PC-3 (cell line): ENCODE data around the gene PSMA5. TPM values are rescaled to one million over a fixed set of nuclear protein-coding genes. Genes with fewer than 3 reads are reported as not detected.

Experiments used
- ATAC-seq: fragments of 200-7000 bp; cut with Tn5 transposase; 2 replicates; pipeline ENCODE4 v1.9.1; 2020; ENCODE audit warnings: mild to moderate bottlenecking, moderate library complexity
- BruUV-seq: library from RNA; stranded (reverse); fragments of 400-500 nt; replicated peaks from 2 replicates; lab custom pipeline; 2021; lab: Mats Ljungman, UMichigan
- CTCF ChIA-PET: fragments of 300-600 bp; sonication (Branson Sonifier 250); formaldehyde crosslinking; loops from one replicate; lab custom pipeline; 2022; ENCODE audit warnings: antibody characterized with exemption; lab: Charles Lee
- POLR2A ChIA-PET: fragments of 300-600 bp; sonication (Branson Sonifier 250); formaldehyde crosslinking; loops from one replicate; lab custom pipeline; 2022; ENCODE audit warnings: antibody characterized with exemption; ENCODE audit not compliant: unreplicated experiment; lab: Charles Lee
- DNase-seq: peaks from one replicate; pipeline ENCODE4 v3.0.0-alpha.2; 2015
- H2AFZ ChIP-seq: fragments of 300-600 bp; sonication (generic); 2 replicates; pipeline ENCODE4 v1.6.0; 2016; ENCODE audit warnings: antibody characterized with exemption, low read length
- H3F3A ChIP-seq: fragments of 300-600 bp; sonication (generic); one replicate; pipeline ENCODE4 v1.6.0; 2017; ENCODE audit warnings: antibody characterized with exemption, low read length, control low read depth, mild to moderate bottlenecking; ENCODE audit not compliant: unreplicated experiment
- H3K27ac ChIP-seq: fragments of 300-600 bp; sonication (generic); 2 replicates; pipeline ENCODE4 v1.5.1; 2016; ENCODE audit warnings: mild to moderate bottlenecking, low read length
- H3K27me3 ChIP-seq: fragments of 300-600 bp; sonication (generic); 2 replicates; pipeline ENCODE4 v1.6.1; 2016; ENCODE audit warnings: low read length, mixed read lengths
- H3K36me3 ChIP-seq: fragments of 300-600 bp; sonication (generic); 2 replicates; pipeline ENCODE4 v1.6.1; 2016; ENCODE audit warnings: low read depth, mixed run types, low read length, mixed read lengths
- H3K4me1 ChIP-seq: fragments of 300-600 bp; sonication (generic); 2 replicates; pipeline ENCODE4 v1.5.1; 2016; ENCODE audit warnings: low read length; ENCODE audit not compliant: insufficient read depth
- H3K4me2 ChIP-seq: fragments of 300-600 bp; sonication (generic); 2 replicates; pipeline ENCODE4 v1.6.0; 2016; ENCODE audit warnings: low read length
- H3K4me3 ChIP-seq: fragments of 300-600 bp; sonication (generic); 2 replicates; pipeline ENCODE4 v1.5.1; 2016; ENCODE audit warnings: mild to moderate bottlenecking, low read length, mixed read lengths
- H3K79me2 ChIP-seq: fragments of 300-600 bp; sonication (generic); 2 replicates; pipeline ENCODE4 v1.6.1; 2017; ENCODE audit warnings: low read length, mixed read lengths
- H3K9ac ChIP-seq: fragments of 300-600 bp; sonication (generic); 2 replicates; pipeline ENCODE4 v1.6.0; 2016; ENCODE audit warnings: mild to moderate bottlenecking, low read length
- H3K9me2 ChIP-seq: fragments of 300-600 bp; sonication (generic); replicated peaks from 2 replicates; pipeline ENCODE4 v1.6.1; 2016; ENCODE audit warnings: mixed run types, low read length, mixed read lengths
- H3K9me3 ChIP-seq: fragments of 300-600 bp; sonication (generic); 2 replicates; pipeline ENCODE4 v1.6.1; 2016; ENCODE audit warnings: low read length, mixed read lengths
- H4K20me1 ChIP-seq: fragments of 300-600 bp; sonication (generic); 2 replicates; pipeline ENCODE4 v1.6.1; 2016; ENCODE audit warnings: low read length, mixed read lengths
- CTCF ChIP-seq: fragments of 300-600 bp; sonication (generic); conservative IDR thresholded peaks from 2 replicates; pipeline ENCODE4 v1.5.1; 2017; ENCODE audit warnings: antibody characterized with exemption, low read depth, mild to moderate bottlenecking, low read length
- EZH2 ChIP-seq: fragments of 300-600 bp; sonication (generic); IDR thresholded peaks from one replicate; pipeline ENCODE4 v1.6.1; 2017; ENCODE audit warnings: antibody characterized with exemption, mild to moderate bottlenecking, low read length; ENCODE audit not compliant: unreplicated experiment
- EZH2phosphoT487 ChIP-seq: fragments of 300-600 bp; sonication (generic); IDR thresholded peaks from 2 replicates; pipeline ENCODE4 v1.6.1; 2018; ENCODE audit warnings: mild to moderate bottlenecking, antibody characterized with exemption, low read length, borderline replicate concordance
- intact Hi-C: fragments of 100-400 bp; cut with micrococcal nuclease; formaldehyde crosslinking; loops from 2 replicates; pipeline ENCODE4 v1.9.0; 2023
- total RNA-seq: library from RNA; depleted of rRNA; stranded (reverse); fragments of >200 nt; gene quantifications from 2 replicates; pipeline ENCODE4 v1.2.3, GENCODE V29; 2014

PSMA5 gene
- total RNA-seq, 1 experiment from 2014 or later, result 86.9 TPM

GRCh38 chr1:109396871-109397580, 29.2 kb downstream of the PSMA5 start:
- Histone ChIP-seq H3K4me1 (peaks cover 38% of the 10 kb centered on the region), H3K36me3 (peaks cover 8% of the 10 kb centered on the region; the same call in 1 of the 2 replicates), H3K27ac (no peak overlapping the region), H3K79me2 (peaks cover 32% of the 10 kb centered on the region), H3K27me3 (no peaks in the 10 kb centered on the region), H2AFZ (peak overlapping the region; percentile 65), H3K9ac (peak overlapping the region; percentile 1; the same call in 1 of the 2 replicates), H3K9me2 (no peaks in the 10 kb centered on the region), H3F3A (peaks cover 13% of the 10 kb centered on the region), H3K4me2 (peak overlapping the region; percentile 86), H3K4me3 (peak overlapping the region; percentile 74), H4K20me1 (no peaks in the 10 kb centered on the region), H3K9me3 (no peaks in the 10 kb centered on the region)
- ChIA-PET CTCF (interaction anchor here (0.8 kb wide), 1 partner anchor 46 kb away, joined by 9 read pairs; no protein-coding TSS in a partner anchor), POLR2A (interaction anchor here (0.6 kb wide), 1 partner anchor 64 kb away, joined by 6 read pairs; no protein-coding TSS in a partner anchor)
- ATAC-seq (no peak), DNase-seq (peak; percentile 31)
- BruUV-seq, result TSS peak; percentile 45
- TF ChIP-seq CTCF (no peak), EZH2phosphoT487 (no peak), EZH2 (no peak)
- intact Hi-C loops, result loop anchor here (5.0 kb wide), 2 partner anchors 35 to 300 kb away; no protein-coding TSS in a partner anchor

GRCh38 chr1:109396513-109396839, 29.8 kb downstream of the PSMA5 start:
- Histone ChIP-seq H4K20me1 (no peaks in the 10 kb centered on the region), H3F3A (peaks cover 12% of the 10 kb centered on the region), H3K9me3 (no peaks in the 10 kb centered on the region), H3K36me3 (peaks cover 5% of the 10 kb centered on the region; the same call in 1 of the 2 replicates), H3K27ac (no peak overlapping the region), H3K9me2 (no peaks in the 10 kb centered on the region), H2AFZ (peak overlapping the region; percentile 65; the same call in 1 of the 2 replicates), H3K9ac (peak overlapping the region; percentile 1; the same call in 1 of the 2 replicates), H3K4me3 (peak overlapping the region; percentile 74), H3K79me2 (peaks cover 37% of the 10 kb centered on the region), H3K4me1 (peaks cover 43% of the 10 kb centered on the region), H3K4me2 (peak overlapping the region; percentile 86), H3K27me3 (no peaks in the 10 kb centered on the region)
- DNase-seq, result no peak
- intact Hi-C loops, result loop anchor here (5.0 kb wide), 2 partner anchors 34 to 299 kb away; no protein-coding TSS in a partner anchor
- POLR2A ChIA-PET, result interaction anchor here (0.6 kb wide), 1 partner anchor 63 kb away, joined by 6 read pairs; no protein-coding TSS in a partner anchor
- ATAC-seq, result no peak
- TF ChIP-seq EZH2 (no peak), EZH2phosphoT487 (no peak), CTCF (no peak)
- CTCF ChIA-PET, result interaction anchor here (0.8 kb wide), 1 partner anchor 46 kb away, joined by 9 read pairs; no protein-coding TSS in a partner anchor
- no TSS peak for BruUV-seq
